Spleen (tissue), 7 donors: Measurements from ENCODE around the gene STARD6.

ENCODE experiments used
- CTCF ChIP-seq, 11 experiments: fragments of 200-600 bp in 7 of 11; fragments of 450-650 bp in 4 of 11; sonication (generic) in 4 of 11; IDR thresholded peaks in 8 of 11; conservative IDR thresholded peaks in 3 of 11; 1 replicate in 7 of 11; 2 replicates in 4 of 11; pipeline versions ENCODE4 v1.4.0 to v1.8.0; 2016 to 2021; ENCODE audit warnings: antibody characterized with exemption in 11 of 11, inconsistent platforms in 4 of 11, mild to moderate bottlenecking in 1 of 11
- POLR2A ChIP-seq, 3 donors: fragments of 450-650 bp; IDR thresholded peaks; one replicate each; pipeline ENCODE4 v1.5.1; 2017; ENCODE audit warnings: antibody characterized with exemption in 3 of 3, mild to moderate bottlenecking in 1 of 3
- POLR2AphosphoS5 ChIP-seq, 3 donors: sonication (generic); formaldehyde crosslinking; IDR thresholded peaks; one replicate each; pipeline ENCODE4 v1.5.1; 2017; ENCODE audit warnings: antibody characterized with exemption in 3 of 3
- donor health status: DM: no; HTN: no; CAD: no; lungs with moderate emphysema.
- donor health status: DM: no; HTN: no; CAD: no.
- donor health status: DM: no; HTN: no; CAD: no.

DNA sequence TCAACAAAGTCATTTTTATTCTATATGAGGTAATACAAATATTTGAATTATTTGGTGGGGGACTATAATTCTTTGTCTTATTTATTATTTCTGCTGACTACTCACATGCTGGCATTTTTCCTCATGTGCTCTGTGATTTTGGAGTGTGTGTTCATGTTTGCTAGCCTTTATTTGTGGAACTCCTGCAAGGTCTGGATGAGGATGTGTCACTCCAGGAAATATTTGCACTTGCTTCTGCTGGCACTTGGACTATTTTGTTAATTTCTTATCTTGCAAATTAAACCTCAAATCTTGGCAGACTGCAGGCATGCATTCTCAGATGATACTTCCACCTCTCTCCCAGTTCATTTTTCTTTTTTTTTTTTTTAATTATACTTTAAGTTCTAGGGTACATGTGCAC lies 54.2 kb downstream of the STARD6 start:
- TF ChIP-seq CTCF (IDR thresholded peaks at IDR 0.05 in 8 of 11, conservative IDR thresholded peaks at IDR 0.05 in 3 of 11): no peak
- TF ChIP-seq POLR2A (IDR thresholded peaks at IDR 0.05): no peak
- TF ChIP-seq POLR2AphosphoS5 (IDR thresholded peaks at IDR 0.05): no peak
